KMS-11 (cell line): Measurements from ENCODE around the gene MB21D2.

ENCODE experiments used
- H2AFZ ChIP-seq: fragments of 200-600 bp; sonication (generic); 2 replicates; pipeline ENCODE4 v1.6.1; 2016; ENCODE audit warnings: antibody characterized with exemption, mixed run types, low read depth
- H3K27ac ChIP-seq: fragments of 200-600 bp; sonication (generic); 2 replicates; pipeline ENCODE4 v1.6.1; 2016; ENCODE audit warnings: mild to moderate bottlenecking, mixed run types
- H3K27me3 ChIP-seq: fragments of 200-600 bp; sonication (generic); 2 replicates; pipeline ENCODE4 v1.6.1; 2017; ENCODE audit warnings: mild to moderate bottlenecking, low read depth, mixed run types, moderate library complexity; ENCODE audit not compliant: insufficient read depth
- H3K36me3 ChIP-seq: fragments of 200-600 bp; sonication (generic); 2 replicates; pipeline ENCODE4 v1.6.1; 2017; ENCODE audit warnings: mild to moderate bottlenecking, mixed run types; ENCODE audit not compliant: insufficient read depth
- H3K4me1 ChIP-seq: fragments of 200-600 bp; sonication (generic); 2 replicates; pipeline ENCODE4 v1.6.1; 2016; ENCODE audit warnings: mild to moderate bottlenecking, low read depth, mixed run types; ENCODE audit not compliant: poor library complexity, severe bottlenecking
- H3K4me2 ChIP-seq: fragments of 200-600 bp; sonication (generic); 2 replicates; pipeline ENCODE4 v1.7.0; 2016; ENCODE audit warnings: mild to moderate bottlenecking, mixed run types
- H3K4me3 ChIP-seq: fragments of 200-600 bp; sonication (generic); IDR thresholded peaks from 2 replicates; pipeline ENCODE4 v1.6.1; 2017; ENCODE audit warnings: low read depth, low read length, mixed read lengths; ENCODE audit not compliant: insufficient read depth
- H3K79me2 ChIP-seq: fragments of 200-600 bp; sonication (generic); 2 replicates; pipeline ENCODE4 v1.6.1; 2016; ENCODE audit warnings: low read depth, mixed run types; ENCODE audit not compliant: insufficient read depth
- H3K9ac ChIP-seq: fragments of 200-600 bp; sonication (generic); 2 replicates; pipeline ENCODE4 v1.6.1; 2016; ENCODE audit warnings: mild to moderate bottlenecking, mixed run types
- H4K20me1 ChIP-seq: fragments of 200-600 bp; sonication (generic); 2 replicates; pipeline ENCODE4 v1.6.1; 2016; ENCODE audit warnings: mild to moderate bottlenecking, mixed run types; ENCODE audit not compliant: insufficient read depth
- CTCF ChIP-seq: fragments of 200-600 bp; sonication (generic); conservative IDR thresholded peaks from 2 replicates; pipeline ENCODE4 v1.6.1; 2017; ENCODE audit warnings: low read depth, mild to moderate bottlenecking, antibody characterized with exemption, low read length, moderate library complexity, mixed read lengths

The MB21D2 gene

DNA sequence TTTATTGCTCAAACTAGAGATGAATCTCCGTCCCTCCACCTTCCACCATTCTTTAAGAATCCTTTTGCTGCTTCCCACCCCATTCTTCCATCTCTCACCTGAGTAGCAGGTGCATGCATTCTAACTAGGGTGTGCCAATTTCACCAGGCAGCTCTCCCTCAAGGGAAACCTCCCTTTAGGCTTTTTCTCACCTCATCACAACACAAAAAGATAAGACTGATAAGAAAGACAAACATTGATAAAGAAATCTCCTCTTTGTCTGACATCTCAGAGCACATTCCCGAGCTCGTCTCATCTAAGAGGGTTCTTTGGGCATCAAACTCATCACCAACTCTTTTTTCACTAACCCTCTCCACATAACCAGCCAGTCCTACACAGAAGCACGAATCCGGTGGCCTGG lies 23.0 kb downstream of the MB21D2 start:
- H3K4me3 ChIP-seq = no peak overlapping the region
- H3K27ac ChIP-seq = peak overlapping the region; percentile 99
- peaks cover 98% of the 10 kb centered on the region for H3K4me1 ChIP-seq
- H3K9ac ChIP-seq = no peak overlapping the region
- no peaks in the 10 kb centered on the region for H3K27me3 ChIP-seq
- no peaks in the 10 kb centered on the region for H4K20me1 ChIP-seq
- H3K4me2 ChIP-seq = peak overlapping the region; percentile 71; the same call in 1 of the 2 replicates
- TF ChIP-seq CTCF = no peak
- no peak overlapping the region for H2AFZ ChIP-seq
- peaks cover 86% of the 10 kb centered on the region for H3K79me2 ChIP-seq
- no peaks in the 10 kb centered on the region for H3K36me3 ChIP-seq

- H4K20me1 ChIP-seq = no peaks in the 10 kb centered on the region
- H3K4me2 ChIP-seq = peak overlapping the region; percentile 71
- H2AFZ ChIP-seq = no peak overlapping the region
- no peak for TF ChIP-seq CTCF
- peaks cover 90% of the 10 kb centered on the region for H3K79me2 ChIP-seq
- peak overlapping the region; percentile 74 for H3K9ac ChIP-seq
- H3K4me1 ChIP-seq = peaks cover 98% of the 10 kb centered on the region
- H3K27ac ChIP-seq = peak overlapping the region; percentile 99
- no peaks in the 10 kb centered on the region for H3K27me3 ChIP-seq
- H3K4me3 ChIP-seq = peak overlapping the region; percentile 72
- H3K36me3 ChIP-seq = no peaks in the 10 kb centered on the region
Observed at GRCh38 chr3:192892981-192893700, 24.5 kb downstream of the MB21D2 start.

- Histone ChIP-seq H3K9ac (no peak overlapping the region), H3K4me1 (peaks cover 93% of the 10 kb centered on the region), H3K27me3 (no peaks in the 10 kb centered on the region), H4K20me1 (no peaks in the 10 kb centered on the region), H3K4me3 (no peak overlapping the region), H2AFZ (no peak overlapping the region), H3K36me3 (no peaks in the 10 kb centered on the region), H3K79me2 (peaks cover 90% of the 10 kb centered on the region), H3K27ac (peak overlapping the region; percentile 99), H3K4me2 (peak overlapping the region; percentile 71)
- no peak for TF ChIP-seq CTCF
Observed at GRCh38 chr3:192890347-192891335, 27.0 kb downstream of the MB21D2 start.

DNA sequence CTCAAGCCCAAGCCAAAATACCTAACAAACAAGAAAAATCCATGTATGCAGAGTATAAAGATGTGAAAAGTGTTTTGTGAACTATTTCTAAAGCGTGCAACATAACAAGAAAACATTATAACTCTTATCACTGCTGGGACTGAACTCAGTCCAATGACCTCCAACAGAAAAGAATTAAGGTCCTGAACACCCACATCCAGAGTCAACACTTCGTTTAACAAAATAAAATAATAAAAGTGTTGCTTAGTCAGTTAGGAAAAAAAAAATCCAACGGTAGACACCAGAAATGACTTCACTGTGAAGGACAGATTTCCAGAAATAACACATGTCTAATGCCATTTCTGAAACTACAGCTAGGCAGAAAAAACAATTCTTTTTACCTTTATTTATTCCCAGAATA lies 28.0 kb downstream of the MB21D2 start:
- peaks cover 89% of the 10 kb centered on the region for H3K4me1 ChIP-seq

More for the DNA sequence above, 28.0 kb downstream of the MB21D2 start:
- Histone ChIP-seq H3K27ac (peak overlapping the region; percentile 99), H3K9ac (no peak overlapping the region), H3K36me3 (no peaks in the 10 kb centered on the region), H3K4me2 (peak overlapping the region; percentile 71), H3K4me3 (no peak overlapping the region), H2AFZ (no peak overlapping the region), H3K79me2 (peaks cover 90% of the 10 kb centered on the region), H4K20me1 (no peaks in the 10 kb centered on the region), H3K27me3 (no peaks in the 10 kb centered on the region)
- TF ChIP-seq CTCF = no peak
